ENCODE results near the gene FILIP1L.

DNA sequence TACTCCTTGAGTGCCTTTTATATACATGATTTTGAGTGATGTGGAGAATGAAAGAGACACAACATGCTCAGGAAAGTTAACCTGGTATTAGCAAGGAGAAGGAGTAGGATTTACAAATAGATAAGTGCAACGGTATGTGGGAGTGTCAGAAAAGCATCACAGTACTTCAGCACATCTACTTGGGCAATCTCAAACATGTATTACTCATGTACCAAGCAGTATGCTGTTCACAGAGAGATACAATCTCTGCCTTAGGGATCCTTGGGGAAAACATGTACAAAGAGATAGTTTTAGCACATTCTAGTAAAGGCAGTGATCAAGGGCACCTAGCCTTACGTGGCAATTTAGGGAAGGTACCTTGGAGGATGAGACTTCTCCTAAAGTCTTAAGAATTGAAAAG lies 146.5 kb downstream of the FILIP1L start:
- TF ChIP-seq, protein P1, sequence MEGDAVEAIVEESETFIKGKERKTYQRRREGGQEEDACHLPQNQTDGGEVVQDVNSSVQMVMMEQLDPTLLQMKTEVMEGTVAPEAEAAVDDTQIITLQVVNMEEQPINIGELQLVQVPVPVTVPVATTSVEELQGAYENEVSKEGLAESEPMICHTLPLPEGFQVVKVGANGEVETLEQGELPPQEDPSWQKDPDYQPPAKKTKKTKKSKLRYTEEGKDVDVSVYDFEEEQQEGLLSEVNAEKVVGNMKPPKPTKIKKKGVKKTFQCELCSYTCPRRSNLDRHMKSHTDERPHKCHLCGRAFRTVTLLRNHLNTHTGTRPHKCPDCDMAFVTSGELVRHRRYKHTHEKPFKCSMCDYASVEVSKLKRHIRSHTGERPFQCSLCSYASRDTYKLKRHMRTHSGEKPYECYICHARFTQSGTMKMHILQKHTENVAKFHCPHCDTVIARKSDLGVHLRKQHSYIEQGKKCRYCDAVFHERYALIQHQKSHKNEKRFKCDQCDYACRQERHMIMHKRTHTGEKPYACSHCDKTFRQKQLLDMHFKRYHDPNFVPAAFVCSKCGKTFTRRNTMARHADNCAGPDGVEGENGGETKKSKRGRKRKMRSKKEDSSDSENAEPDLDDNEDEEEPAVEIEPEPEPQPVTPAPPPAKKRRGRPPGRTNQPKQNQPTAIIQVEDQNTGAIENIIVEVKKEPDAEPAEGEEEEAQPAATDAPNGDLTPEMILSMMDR (IDR thresholded peaks at IDR 0.05; ENCODE audit: insufficient read depth, low read length, poor library complexity, severe bottlenecking), result no peak
- TF ChIP-seq EZH2phosphoT487 (conservative IDR thresholded peaks at IDR 0.05; ENCODE audit: low read length), result no peak
